PC-9 (cell line): ENCODE results near the gene CDH16.

Experiments
- CTCF ChIP-seq: fragments of 200-600 bp; sonication (generic); conservative IDR thresholded peaks from 2 replicates; pipeline ENCODE4 v1.6.1; 2017; ENCODE audit warnings: mixed run types, antibody characterized with exemption, mild to moderate bottlenecking, moderate library complexity
- EZH2 ChIP-seq: fragments of 200-600 bp; sonication (generic); IDR thresholded peaks from 2 replicates; pipeline ENCODE4 v1.8.0; 2017; ENCODE audit warnings: antibody characterized with exemption, low read depth

- TF ChIP-seq CTCF (no peak), EZH2 (no peak)
Observed at GRCh38 chr16:66926171-66926947, 7.7 kb upstream of the CDH16 start.
